C4-2B (cell line): ENCODE measurements around the gene UTS2B.

Experiments used
- H3K27ac ChIP-seq: fragments of 450-650 bp; 2 replicates; pipeline ENCODE4 v1.5.1; 2017
- CTCF ChIP-seq: fragments of 450-650 bp; conservative IDR thresholded peaks from 2 replicates; pipeline ENCODE4 v1.5.1; 2017; ENCODE audit warnings: mild to moderate bottlenecking
- ZFX ChIP-seq: fragments of 450-650 bp; IDR thresholded peaks from 2 replicates; pipeline ENCODE4 v1.6.1; 2017

UTS2B gene

DNA sequence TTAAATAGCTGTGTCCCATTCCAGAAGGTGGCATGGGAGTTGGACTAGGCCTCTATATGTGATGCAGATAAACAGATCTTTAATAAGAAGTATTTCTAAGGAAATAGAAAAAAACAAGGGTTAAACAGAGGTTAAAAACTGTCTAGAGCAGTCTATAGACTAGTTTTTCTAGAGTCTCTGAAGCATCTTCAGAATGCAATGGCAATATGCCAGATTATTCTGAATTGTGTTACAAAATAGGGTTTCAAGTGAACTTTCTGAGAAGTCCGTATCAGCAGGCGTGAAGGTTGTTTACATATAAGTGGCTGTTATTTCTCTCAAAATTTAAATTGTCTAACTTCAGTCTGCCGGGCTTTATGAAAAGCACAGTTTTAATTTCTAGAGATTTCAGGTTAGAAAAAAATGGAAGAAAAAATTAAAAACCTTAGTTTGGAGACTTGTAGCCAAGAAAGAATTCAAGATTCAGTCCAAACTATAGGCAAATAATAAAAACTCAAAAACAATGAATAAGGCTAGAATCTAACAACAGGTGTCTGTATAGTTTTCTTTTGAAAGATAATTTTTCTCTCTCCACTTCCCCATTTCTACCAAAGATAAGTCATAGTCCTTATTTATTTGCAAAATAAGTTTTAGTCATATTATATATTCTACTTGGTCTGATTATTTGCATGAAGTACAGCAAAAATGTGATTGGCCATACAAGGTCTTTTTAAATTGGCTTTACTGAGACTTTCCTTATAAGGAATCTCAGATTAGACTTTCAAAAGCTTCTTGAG is 76.0 kb downstream of the UTS2B start:
- no peak overlapping the region for H3K27ac ChIP-seq
- TF ChIP-seq CTCF (no peak), ZFX (no peak)

DNA sequence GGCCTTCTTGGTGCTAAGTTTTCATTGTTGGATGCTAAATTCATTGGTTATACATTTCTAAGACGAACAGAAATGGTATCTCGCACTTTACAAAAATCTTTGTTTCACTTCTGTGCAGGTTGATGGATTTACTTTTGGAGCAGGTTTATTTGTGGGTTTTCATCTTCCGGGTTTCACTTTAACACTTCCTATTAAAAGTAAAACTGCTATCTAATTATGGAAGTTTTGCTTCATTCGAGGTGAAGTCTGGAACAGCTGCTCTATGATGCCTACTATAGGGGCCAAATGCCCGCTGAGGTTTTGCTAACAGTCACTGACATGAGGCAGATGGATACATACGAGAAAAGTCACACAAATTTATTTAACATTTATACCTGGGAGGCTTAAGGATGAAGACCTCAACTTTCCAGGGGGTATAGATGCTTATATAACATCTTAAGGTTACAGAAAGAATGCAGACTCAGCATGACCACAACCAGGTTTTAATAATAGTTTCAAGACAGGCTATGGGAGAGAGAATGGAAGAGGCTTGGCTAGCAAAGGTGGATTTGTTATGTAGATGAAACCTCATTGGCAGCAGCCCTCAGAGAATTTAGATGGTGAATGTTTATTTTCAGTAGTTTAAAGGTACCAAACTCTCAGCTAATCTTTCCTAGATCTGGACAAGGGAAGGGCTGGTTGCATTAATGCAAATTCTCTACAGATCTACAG is 77.1 kb downstream of the UTS2B start:
- TF ChIP-seq ZFX (no peak), CTCF (no peak)
- H3K27ac ChIP-seq, result no peak overlapping the region

DNA sequence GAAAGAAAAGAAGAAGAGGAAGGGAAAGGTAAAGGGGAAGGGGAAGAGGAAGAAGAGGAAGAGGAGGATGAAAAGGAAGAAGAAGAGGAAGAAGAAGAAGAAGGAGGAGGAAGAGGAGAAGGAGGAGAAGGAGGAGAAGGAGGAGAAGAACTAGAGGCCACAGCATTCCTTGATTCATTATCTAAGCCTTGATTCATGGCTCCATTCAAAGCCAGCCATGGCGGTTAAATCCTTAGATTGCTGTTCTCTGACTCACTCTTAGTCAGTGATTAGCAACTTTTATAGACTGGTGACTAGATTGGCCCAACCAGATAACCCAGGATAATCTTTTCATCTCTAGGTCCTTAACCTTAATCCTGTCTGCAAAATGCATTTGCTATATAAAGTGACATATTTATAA is 83.7 kb downstream of the UTS2B start:
- no peak for TF ChIP-seq CTCF
- TF ChIP-seq ZFX, result no peak
- peak overlapping the region; percentile 65 for H3K27ac ChIP-seq

GRCh38 chr3:191246034-191246433 is 84.3 kb downstream of the UTS2B start:
- peak overlapping the region; percentile 65 for H3K27ac ChIP-seq

DNA sequence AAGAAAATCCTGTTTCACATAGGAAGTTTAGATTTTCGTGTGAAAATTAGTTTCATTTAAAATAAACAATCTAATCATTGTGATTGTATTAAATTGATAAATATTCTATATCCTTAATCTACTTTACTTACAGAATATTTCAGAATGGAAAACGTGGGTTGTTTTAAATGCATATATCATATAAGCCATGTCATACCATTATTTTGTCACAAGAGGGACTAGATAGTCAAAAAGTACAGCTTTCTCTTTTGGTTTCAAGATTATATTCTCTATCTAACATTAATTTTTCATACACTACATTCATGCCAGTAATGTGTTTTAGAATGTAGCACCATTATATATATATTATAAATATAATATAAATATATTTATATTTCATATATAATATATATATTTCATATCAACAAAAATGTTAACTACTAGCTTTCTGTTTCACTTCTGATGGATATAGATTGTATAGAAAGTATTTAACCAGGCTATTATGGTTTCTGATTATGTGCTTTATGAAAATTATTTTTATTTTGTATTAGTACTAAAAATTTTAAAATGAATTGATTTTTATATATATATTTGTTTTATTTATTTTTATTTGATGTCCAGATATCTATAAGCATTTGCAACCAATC is 86.0 kb downstream of the UTS2B start:
- TF ChIP-seq CTCF, result peak; percentile 68
- TF ChIP-seq ZFX, result no peak

GRCh38 chr3:191240486-191240885 is 89.8 kb downstream of the UTS2B start:
- TF ChIP-seq CTCF, result no peak
- no peak for TF ChIP-seq ZFX
- no peak overlapping the region; the same call in 1 of the 2 replicates for H3K27ac ChIP-seq

More for the DNA sequence above, 86.0 kb downstream of the UTS2B start:
- H3K27ac ChIP-seq, result no peak overlapping the region

DNA sequence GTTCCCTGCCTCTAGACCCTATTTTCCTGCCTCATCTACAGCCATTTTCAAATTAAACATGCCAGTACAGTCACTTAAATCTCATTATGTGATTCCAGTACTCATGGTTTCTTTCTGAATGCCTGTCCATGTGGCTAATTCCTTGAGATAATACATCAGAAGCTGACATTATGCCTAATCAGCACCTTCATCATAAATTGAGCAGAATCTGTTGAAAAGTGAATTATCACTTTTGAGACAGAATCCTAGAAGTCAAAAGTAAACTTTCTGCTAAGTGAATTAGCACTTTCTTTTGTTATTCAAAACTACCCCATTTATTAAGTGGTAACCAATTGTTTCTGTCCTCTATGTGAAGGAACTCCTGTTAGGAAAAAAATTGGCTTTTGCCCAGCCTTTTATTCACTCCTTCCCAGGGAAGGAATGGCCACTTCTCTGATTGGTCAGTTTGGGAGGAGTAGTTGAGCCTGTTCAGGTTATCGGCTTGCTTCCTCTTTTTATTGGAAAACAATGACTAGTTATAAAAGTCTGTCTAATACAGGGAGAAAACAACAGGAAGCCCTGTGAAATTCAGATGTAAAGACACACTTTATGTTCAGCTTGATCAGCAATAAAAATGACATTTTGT is 90.8 kb downstream of the UTS2B start:
- H3K27ac ChIP-seq, result peak overlapping the region; percentile 36; the same call in 1 of the 2 replicates
- TF ChIP-seq ZFX (no peak), CTCF (no peak)
